GM12878 (cell line): ENCODE results near the gene FKBP15. TPM values are rescaled to one million over a fixed set of nuclear protein-coding genes. Genes with fewer than 3 reads are reported as not detected.
"Not testable (repeated sequence)": the region's sequence is repeated elsewhere in the genome, so short reads cannot be mapped to it uniquely, and the experiment has no call there.

Experiments
- ATAC-seq: fragments of 200-7000 bp; cut with Tn5 transposase; 3 replicates; pipeline ENCODE4 v1.9.1; 2020; ENCODE audit warnings: mild to moderate bottlenecking, moderate library complexity
- BruUV-seq: library from RNA; stranded (reverse); fragments of 400-500 nt; replicated peaks from 2 replicates; lab custom pipeline; 2021; lab: Mats Ljungman, UMichigan
- CTCF ChIA-PET: fragments of 300-600 bp; sonication (Branson Sonifier 250); formaldehyde crosslinking; extraction: SDS; loops from one replicate; lab custom pipeline; 2021; ENCODE audit warnings: inconsistent platforms; lab: Yijun Ruan, JAX
- POLR2A ChIA-PET: fragments of 350-600 bp; formaldehyde crosslinking; extraction: SDS; loops from one replicate; lab custom pipeline; 2021; ENCODE audit warnings: inconsistent platforms; lab: Charles Lee
- RAD21 ChIA-PET: fragments of 300-600 bp; sonication (Branson Sonifier 250); formaldehyde crosslinking; loops from one replicate; lab custom pipeline; 2023; ENCODE audit warnings: antibody characterized with exemption; ENCODE audit not compliant: unreplicated experiment; lab: Charles Lee
- SMC1A ChIA-PET: fragments of 300-600 bp; sonication (Branson Sonifier 250); formaldehyde crosslinking; loops from one replicate; lab custom pipeline; 2023; ENCODE audit not compliant: unreplicated experiment, uncharacterized antibody; lab: Charles Lee
- DNase-seq: peaks from one replicate; pipeline ENCODE4 v3.0.0-alpha.2; 2011; ENCODE audit warnings: low read depth, low spot score
- FAIRE-seq: peaks from 3 replicates; lab custom pipeline; 2011; peaks lifted over from hg19 to GRCh38; lab: Jason Lieb, UNC
- H2AFZ ChIP-seq: 2 replicates; pipeline ENCODE4 v1.6.0; 2011; ENCODE audit warnings: low read depth, low read length, control low read depth; ENCODE audit not compliant: control insufficient read depth
- H3K27ac ChIP-seq: 2 replicates; pipeline ENCODE4 v1.5.1; 2011; ENCODE audit warnings: control low read depth; ENCODE audit not compliant: control insufficient read depth, insufficient read depth
- H3K27me3 ChIP-seq, 2 experiments: replicated peaks in 1 of 2; 2 replicates each; pipeline versions ENCODE4 v1.6.0 to v1.6.1; 2011; ENCODE audit warnings: low read length in 1 of 2; ENCODE audit not compliant: control insufficient read depth in 2 of 2, insufficient read depth in 2 of 2
- H3K36me3 ChIP-seq, 2 experiments: 2 replicates each; pipeline ENCODE4 v1.5.1; 2011; ENCODE audit warnings: low read length in 1 of 2; ENCODE audit not compliant: control insufficient read depth in 2 of 2, insufficient read depth in 2 of 2
- H3K4me1 ChIP-seq: 2 replicates; pipeline ENCODE4 v1.6.1; 2011; ENCODE audit warnings: mild to moderate bottlenecking, low read length, moderate library complexity, mixed read lengths; ENCODE audit not compliant: control insufficient read depth, insufficient read depth
- H3K4me2 ChIP-seq: 2 replicates; pipeline ENCODE4 v1.6.0; 2011; ENCODE audit warnings: control low read depth; ENCODE audit not compliant: control insufficient read depth, insufficient read depth
- H3K4me3 ChIP-seq: fragments of 200-600 bp; sonication (generic); 2 replicates; pipeline ENCODE4 v1.5.1; 2016
- H3K79me2 ChIP-seq: 2 replicates; pipeline ENCODE4 v1.6.0; 2011; ENCODE audit warnings: low read length; ENCODE audit not compliant: control insufficient read depth, insufficient read depth
- H3K9ac ChIP-seq: 2 replicates; pipeline ENCODE4 v1.8.0; 2011; ENCODE audit warnings: low read length, control low read depth, mixed read lengths; ENCODE audit not compliant: control insufficient read depth, insufficient read depth
- H3K9me3 ChIP-seq: replicated peaks from 3 replicates; pipeline ENCODE4 v1.5.1; 2011; ENCODE audit warnings: mild to moderate bottlenecking, low read length; ENCODE audit not compliant: control insufficient read depth, insufficient read depth
- H4K20me1 ChIP-seq: 2 replicates; pipeline ENCODE4 v1.6.0; 2011; ENCODE audit not compliant: control insufficient read depth, insufficient read depth
- SMAD1 ChIP-seq: fragments of 450-650 bp; IDR thresholded peaks from 2 replicates; pipeline ENCODE4 v1.6.1; 2018; ENCODE audit warnings: mild to moderate bottlenecking, low read depth; ENCODE audit not compliant: partially characterized antibody
- SUZ12 ChIP-seq: fragments of 200-600 bp; sonication (generic); IDR thresholded peaks from one replicate; pipeline ENCODE4 v1.6.1; 2018; ENCODE audit warnings: antibody characterized with exemption, mild to moderate bottlenecking; ENCODE audit not compliant: unreplicated experiment
- WGBS: methylation state at CpG from one replicate; pipeline ENCODE4 v1.1.6; 2016; ENCODE audit warnings: low lambda C conversion rate; ENCODE audit not compliant: insufficient replicate concordance, insufficient coverage; ENCODE audit errors: missing lambda C conversion rate; 5-methylcytosine and 5-hydroxymethylcytosine counted together
- in situ Hi-C: fragments of 300-500 bp; cut with MboI; formaldehyde crosslinking; loops from 9 replicates; pipeline ENCODE4 v1.14.3; 2018; ENCODE audit warnings: mixed read lengths
- intact Hi-C: fragments of 100-400 bp; cut with micrococcal nuclease; formaldehyde crosslinking; loops from one replicate; pipeline ENCODE4 v1.14.2; 2022; ENCODE audit not compliant: unreplicated experiment
- polyA plus RNA-seq, 11 experiments: library from polyadenylated mRNA; depleted of rRNA in 4 of 11; unstranded in 6 of 11; stranded (reverse) in 5 of 11; fragments of >200 nt; fragmentation: Nextera tagmentation in 4 of 11; fragmentation: Illumina TruSeq in 1 of 11; extraction: Ambion mirVana in 4 of 11; extraction: Trizol in 1 of 11; gene quantifications; 1 replicate in 1 of 11; 2 replicates in 10 of 11; pipeline versions ENCODE4 v1.2.1 to v1.2.3, GENCODE V29; 2011 to 2016; ENCODE audit warnings: inconsistent platforms in 2 of 11, missing spikeins in 2 of 11, low read depth in 1 of 11
- total RNA-seq, 4 experiments: library from RNA; depleted of rRNA in 3 of 4; stranded (reverse); fragments of >200 nt in 3 of 4; fragmentation: Illumina TruSeq in 1 of 4; extraction: Trizol in 1 of 4; gene quantifications; 2 replicates each; pipeline versions ENCODE4 v1.2.1 to v1.2.3, GENCODE V29; 2013 to 2021

FKBP15 gene
- total and polyA plus RNA-seq, 10 of the 15 experiments (the other 5 are each of a cell fraction or from before 2014, with no cell fraction given) = 5.0 to 53.4 (median 21.2) TPM

DNA sequence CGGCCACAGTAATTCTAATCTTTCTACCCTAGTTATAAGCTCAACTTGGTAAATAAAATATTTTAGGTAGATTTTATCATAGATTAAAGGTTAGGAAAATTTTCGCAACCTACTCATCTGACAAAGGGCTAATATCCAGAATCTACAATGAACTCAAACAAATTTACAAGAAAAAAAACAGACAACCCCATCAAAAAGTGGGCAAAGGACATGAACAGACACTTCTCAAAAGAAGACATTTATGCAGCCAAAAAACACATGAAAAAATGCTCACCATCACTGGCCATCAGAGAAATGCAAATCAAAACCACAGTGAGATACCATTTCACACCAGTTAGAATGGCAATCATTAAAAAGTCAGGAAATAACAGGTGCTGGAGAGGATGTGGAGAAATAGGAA, 28.6 kb upstream of the FKBP15 start:
- H3K4me2 ChIP-seq, BruUV-seq, CTCF ChIA-PET, H3K79me2 ChIP-seq, H3K4me3 ChIP-seq, H3K27me3 ChIP-seq, in situ Hi-C loops, H3K9me3 ChIP-seq, RAD21 ChIA-PET, H4K20me1 ChIP-seq, H3K9ac ChIP-seq, H3K36me3 ChIP-seq, ATAC-seq, H3K27ac ChIP-seq, POLR2A ChIA-PET, H2AFZ ChIP-seq, FAIRE-seq, intact Hi-C loops, DNase-seq: not testable (repeated sequence)
- 100% methylated on average over 2 of the region's 2 CpGs for WGBS
- peaks cover 16% of the 10 kb centered on the region for H3K4me1 ChIP-seq
- SMC1A ChIA-PET = interaction anchor here (1.5 kb wide), 1 partner anchor 23 kb away, joined by 3 read pairs; no protein-coding TSS in a partner anchor

GRCh38 chr9:113247640-113248039, 26.6 kb upstream of the FKBP15 start:
- ATAC-seq (no peak), DNase-seq (no peak), FAIRE-seq (no peak)
- H3K4me2 ChIP-seq = no peak overlapping the region
- no peaks in the 10 kb centered on the region for H3K27me3 ChIP-seq
- TF ChIP-seq SUZ12 = no peak
- peak; percentile 56 for TF ChIP-seq SMAD1
- no peaks in the 10 kb centered on the region for H3K36me3 ChIP-seq
- H3K79me2 ChIP-seq = no peaks in the 10 kb centered on the region; the same call in none of the 2 replicates
- no peak overlapping the region for H2AFZ ChIP-seq
- BruUV-seq = no TSS peak
- no peak overlapping the region for H3K4me3 ChIP-seq
- no peaks in the 10 kb centered on the region for H3K9me3 ChIP-seq
- no peak overlapping the region for H3K9ac ChIP-seq
- ChIA-PET RAD21 (interaction anchor here (1.6 kb wide), 1 partner anchor 27 kb away, joined by 5 read pairs; the partner anchor contains the start of genes FKBP15 and SLC31A1), POLR2A (interaction anchor here (0.7 kb wide), 1 partner anchor 15 kb away, joined by 5 read pairs; no protein-coding TSS in a partner anchor), SMC1A (interaction anchor here (1.6 kb wide), 1 partner anchor 28 kb away, joined by 7 read pairs; no protein-coding TSS in a partner anchor), CTCF (interaction anchor here (1.3 to 2.2 kb wide), 2 partner anchors 12 to 28 kb away, joined by 3 to 7 read pairs; partner anchors contain the start of genes CDC26 and PRPF4)
- H3K4me1 ChIP-seq = peaks cover 16% of the 10 kb centered on the region
- H4K20me1 ChIP-seq = no peaks in the 10 kb centered on the region
- no peak overlapping the region for H3K27ac ChIP-seq
- intact Hi-C loops (no loop called here), in situ Hi-C loops (no loop called here)
